WTC11 (cell line): ENCODE results near the gene KIF5C. TPM values are rescaled to one million over a fixed set of nuclear protein-coding genes. Genes with fewer than 3 reads are reported as not detected.
A peak's percentile ranks its signal among the peaks of the same experiment; 100 is the strongest.

Source experiments
- ATAC-seq: fragments of 200-7000 bp; cut with Tn5 transposase; 2 replicates; pipeline ENCODE4 v1.10.0; 2021; ENCODE audit warnings: mild to moderate bottlenecking, moderate library complexity
- CTCF ChIA-PET: fragments of 300-600 bp; sonication (Branson Sonifier 250); formaldehyde crosslinking; loops from one replicate; lab custom pipeline; 2021; ENCODE audit warnings: antibody characterized with exemption; lab: Charles Lee
- POLR2A ChIA-PET: fragments of 350-600 bp; sonication (Branson Sonifier 250); formaldehyde crosslinking; loops from one replicate; lab custom pipeline; 2021; ENCODE audit warnings: antibody characterized with exemption; lab: Charles Lee
- DNase-seq: peaks from one replicate; pipeline ENCODE4 v3.0.0; 2021; ENCODE audit warnings: low spot score
- H3K27ac Mint-ChIP-seq: 2 replicates; pipeline ENCODE4 v1.8.0; 2021; ENCODE audit warnings: mixed read lengths
- H3K27me3 Mint-ChIP-seq: 2 replicates; pipeline ENCODE4 v1.8.0; 2021; ENCODE audit warnings: low read depth, mild to moderate bottlenecking, moderate library complexity, mixed read lengths
- H3K36me3 Mint-ChIP-seq: 2 replicates; pipeline ENCODE4 v1.8.0; 2021; ENCODE audit warnings: mixed read lengths
- H3K4me1 Mint-ChIP-seq: 2 replicates; pipeline ENCODE4 v1.8.0; 2022; ENCODE audit warnings: mixed read lengths
- H3K4me3 Mint-ChIP-seq: 2 replicates; pipeline ENCODE4 v1.8.0; 2021; ENCODE audit warnings: mild to moderate bottlenecking, moderate library complexity, mixed read lengths
- H3K9me3 Mint-ChIP-seq: 2 replicates; pipeline ENCODE4 v1.8.0; 2021; ENCODE audit warnings: mixed read lengths
- ATF6 ChIP-seq: sonication (generic); formaldehyde crosslinking; IDR thresholded peaks from 2 replicates; pipeline ENCODE4 v1.8.1; 2023; ENCODE audit warnings: mild to moderate bottlenecking, missing genetic modification reagents
- CDX4 ChIP-seq: fragments of 250-450 bp; sonication (Bioruptor Pico); IDR thresholded peaks from 2 replicates; pipeline ENCODE4 v1.9.0; 2021; ENCODE audit warnings: moderate library complexity, mild to moderate bottlenecking, inconsistent platforms, borderline replicate concordance
- CREB1 ChIP-seq: sonication (generic); formaldehyde crosslinking; IDR thresholded peaks from 2 replicates; pipeline ENCODE4 v1.8.0; 2023; ENCODE audit warnings: mild to moderate bottlenecking, missing genetic modification reagents
- ELF4 ChIP-seq: sonication (generic); formaldehyde crosslinking; IDR thresholded peaks from 2 replicates; pipeline ENCODE4 v1.8.1; 2022; ENCODE audit warnings: low read depth, mild to moderate bottlenecking, moderate library complexity, missing genetic modification reagents
- ETV6 ChIP-seq: sonication (generic); formaldehyde crosslinking; IDR thresholded peaks from 2 replicates; pipeline ENCODE4 v1.8.1; 2022; ENCODE audit warnings: mild to moderate bottlenecking, missing genetic modification reagents
- FOXK1 ChIP-seq: sonication (generic); formaldehyde crosslinking; IDR thresholded peaks from 2 replicates; pipeline ENCODE4 v1.8.0; 2022; ENCODE audit warnings: mild to moderate bottlenecking, moderate library complexity, missing genetic modification reagents
- FOXP4 ChIP-seq: sonication (generic); formaldehyde crosslinking; IDR thresholded peaks from 2 replicates; pipeline ENCODE4 v1.8.0; 2022; ENCODE audit warnings: mild to moderate bottlenecking, missing genetic modification reagents
- GABPB1 ChIP-seq: sonication (generic); formaldehyde crosslinking; IDR thresholded peaks from 2 replicates; pipeline ENCODE4 v1.8.1; 2023; ENCODE audit warnings: mild to moderate bottlenecking, missing genetic modification reagents
- GRHL2 ChIP-seq: fragments of 250-450 bp; sonication (Bioruptor Pico); IDR thresholded peaks from 2 replicates; pipeline ENCODE4 v1.8.0; 2022; ENCODE audit warnings: mild to moderate bottlenecking, moderate library complexity; ENCODE audit not compliant: insufficient replicate concordance, severe bottlenecking
- MLX ChIP-seq: sonication (generic); formaldehyde crosslinking; IDR thresholded peaks from 2 replicates; pipeline ENCODE4 v1.8.1; 2023; ENCODE audit warnings: mild to moderate bottlenecking, missing genetic modification reagents, moderate library complexity
- MXD4 ChIP-seq: fragments of 250-450 bp; sonication (Bioruptor Pico); IDR thresholded peaks from 2 replicates; pipeline ENCODE4 v1.8.0; 2021; ENCODE audit warnings: mild to moderate bottlenecking, moderate library complexity, borderline replicate concordance
- NFE2L1 ChIP-seq: sonication (generic); formaldehyde crosslinking; IDR thresholded peaks from 2 replicates; pipeline ENCODE4 v1.8.1; 2023; ENCODE audit warnings: missing genetic modification reagents
- NFYB ChIP-seq: sonication (generic); formaldehyde crosslinking; conservative IDR thresholded peaks from 2 replicates; pipeline ENCODE4 v1.8.0; 2022; ENCODE audit warnings: low read depth, missing genetic modification reagents
- TP53 ChIP-seq: sonication (generic); formaldehyde crosslinking; IDR thresholded peaks from 2 replicates; pipeline ENCODE4 v1.8.1; 2023; ENCODE audit warnings: mild to moderate bottlenecking, missing genetic modification reagents
- USF1 ChIP-seq: sonication (generic); formaldehyde crosslinking; IDR thresholded peaks from 2 replicates; pipeline ENCODE4 v1.8.0; 2022; ENCODE audit warnings: mild to moderate bottlenecking, missing genetic modification reagents
- ZNF396 ChIP-seq: fragments of 250-450 bp; sonication (Bioruptor Pico); IDR thresholded peaks from 2 replicates; pipeline ENCODE4 v1.8.0; 2021; ENCODE audit warnings: mild to moderate bottlenecking, moderate library complexity, borderline replicate concordance
- ZNF532 ChIP-seq: fragments of 250-450 bp; sonication (Bioruptor Pico); IDR thresholded peaks from 2 replicates; pipeline ENCODE4 v1.9.0; 2021; ENCODE audit warnings: mild to moderate bottlenecking, borderline replicate concordance
- ZSCAN18 ChIP-seq: fragments of 250-450 bp; sonication (Bioruptor Pico); IDR thresholded peaks from 2 replicates; pipeline ENCODE4 v2.1.2; 2022; ENCODE audit warnings: mild to moderate bottlenecking, moderate library complexity
- total RNA-seq: library from RNA; stranded (reverse); gene quantifications from 3 replicates; pipeline ENCODE4 v1.2.3, GENCODE V29; 2021

The KIF5C gene
- total RNA-seq, 1 experiment from 2014 or later = 73.5 TPM

GRCh38 chr2:148866091-148866490 is 8.9 kb upstream of the KIF5C start (continued):
- TF ChIP-seq NFYB (CRISPR knock-in tag) (no peak), MLX (CRISPR knock-in tag) (no peak), ZNF396 (CRISPR knock-in tag) (no peak), ELF4 (CRISPR knock-in tag) (no peak), ETV6 (no peak), FOXP4 (CRISPR knock-in tag) (no peak), FOXK1 (no peak)

GRCh38 chr2:148867079-148867769 is 7.8 kb upstream of the KIF5C start:
- Mint-ChIP-seq H3K4me1 (peaks cover 7% of the 10 kb centered on the region), H3K9me3 (no peaks in the 10 kb centered on the region), H3K36me3 (no peaks in the 10 kb centered on the region), H3K4me3 (no peak overlapping the region), H3K27ac (no peak overlapping the region), H3K27me3 (peaks cover 17% of the 10 kb centered on the region)
- ATAC-seq (peak; percentile 91), DNase-seq (no peak)
- CTCF ChIA-PET = interaction anchor here (0.9 to 1.3 kb wide), 2 partner anchors 11 to 17 kb away, joined by 3 to 4 read pairs; no protein-coding TSS in a partner anchor
- POLR2A ChIA-PET = no interaction called here
- no peak for TF ChIP-seq ATF6
- TF ChIP-seq MLX (CRISPR knock-in tag) = no peak
- no peak for TF ChIP-seq MXD4 (CRISPR knock-in tag)
- no peak for TF ChIP-seq ZNF532 (CRISPR knock-in tag)
- TF ChIP-seq ZSCAN18 = no peak
- TF ChIP-seq GRHL2 (CRISPR knock-in tag) = no peak
- no peak for TF ChIP-seq NFE2L1
- TF ChIP-seq USF1 (CRISPR knock-in tag) = no peak
- no peak for TF ChIP-seq CDX4
- TF ChIP-seq ZNF396 (CRISPR knock-in tag) = no peak
- TF ChIP-seq GABPB1 = no peak
- no peak for TF ChIP-seq CREB1 (CRISPR knock-in tag)
- no peak for TF ChIP-seq FOXK1
- no peak for TF ChIP-seq TP53 (CRISPR knock-in tag)
